SK-N-SH treated with all-trans-retinoic acid at 6 μM for 48 hours (cell line): Measurements from ENCODE around the gene STT3A.

Experiments used
- ATAC-seq: fragments of 200-7000 bp; cut with Tn5 transposase; 3 replicates; pipeline ENCODE4 v1.9.1; 2020; ENCODE audit warnings: mild to moderate bottlenecking, moderate library complexity
- ISL1 ChIP-seq: fragments of 250-450 bp; sonication (Bioruptor Pico); IDR thresholded peaks from 2 replicates; pipeline ENCODE4 v2.1.2; 2022; ENCODE audit warnings: mild to moderate bottlenecking, moderate library complexity
- OSR1 ChIP-seq: fragments of 250-450 bp; sonication (Bioruptor Pico); IDR thresholded peaks from 2 replicates; pipeline ENCODE4 v1.8.0; 2022; ENCODE audit warnings: moderate library complexity, mild to moderate bottlenecking, inconsistent platforms
- PPARA ChIP-seq: fragments of 250-450 bp; sonication (Bioruptor Pico); IDR thresholded peaks from 2 replicates; pipeline ENCODE4 v1.5.0; 2020; ENCODE audit warnings: mild to moderate bottlenecking, borderline replicate concordance
- RARB ChIP-seq: fragments of 250-450 bp; sonication (Bioruptor Pico); IDR thresholded peaks from 2 replicates; pipeline ENCODE4 v1.8.0; 2021; ENCODE audit warnings: mild to moderate bottlenecking, moderate library complexity
- SNAI2 ChIP-seq: fragments of 250-450 bp; sonication (Bioruptor Pico); IDR thresholded peaks from 2 replicates; pipeline ENCODE4 v1.5.0; 2020; ENCODE audit warnings: mild to moderate bottlenecking, moderate library complexity
- TCF4 ChIP-seq: fragments of 250-450 bp; sonication (Bioruptor Pico); IDR thresholded peaks from 2 replicates; pipeline ENCODE4 v1.8.0; 2021; ENCODE audit warnings: mild to moderate bottlenecking, moderate library complexity, borderline replicate concordance
- ZC3H10 ChIP-seq: fragments of 250-450 bp; sonication (Bioruptor Pico); IDR thresholded peaks from 2 replicates; pipeline ENCODE4 v1.5.1; 2021; ENCODE audit warnings: mild to moderate bottlenecking, moderate library complexity
- ZFP3 ChIP-seq: fragments of 250-450 bp; sonication (Bioruptor Pico); IDR thresholded peaks from 2 replicates; pipeline ENCODE4 v1.5.0; 2020; ENCODE audit warnings: mild to moderate bottlenecking, moderate library complexity
- ZFP30 ChIP-seq: fragments of 450-650 bp; formaldehyde crosslinking; IDR thresholded peaks from 2 replicates; pipeline ENCODE4 v1.5.0; 2022; ENCODE audit warnings: mild to moderate bottlenecking, moderate library complexity
- ZNF565 ChIP-seq: fragments of 450-650 bp; formaldehyde crosslinking; conservative IDR thresholded peaks from 2 replicates; pipeline ENCODE4 v1.5.0; 2020; ENCODE audit warnings: low read depth, mild to moderate bottlenecking, moderate library complexity
- TF ChIP-seq, protein P1 (sequence below): fragments of 250-450 bp; sonication (Bioruptor Pico); IDR thresholded peaks from 2 replicates; pipeline ENCODE4 v1.5.1; 2021; ENCODE audit warnings: mild to moderate bottlenecking, moderate library complexity
- TF ChIP-seq, protein P2 (sequence below): fragments of 250-450 bp; sonication (Bioruptor Pico); IDR thresholded peaks from 2 replicates; pipeline ENCODE4 v1.8.0; 2021; ENCODE audit warnings: low read depth, mild to moderate bottlenecking, moderate library complexity, borderline replicate concordance
- TF ChIP-seq, protein P3 (sequence below): fragments of 250-450 bp; sonication (Bioruptor Pico); IDR thresholded peaks from 2 replicates; pipeline ENCODE4 v1.5.0; 2020; ENCODE audit warnings: mild to moderate bottlenecking, moderate library complexity
- TF ChIP-seq, protein P4 (sequence below): fragments of 250-450 bp; sonication (Bioruptor Pico); IDR thresholded peaks from 2 replicates; pipeline ENCODE4 v1.8.0; 2020; ENCODE audit warnings: mild to moderate bottlenecking, moderate library complexity, borderline replicate concordance
- TF ChIP-seq, protein P5 (sequence below): fragments of 250-450 bp; sonication (Bioruptor Pico); IDR thresholded peaks from 2 replicates; pipeline ENCODE4 v1.5.1; 2020; ENCODE audit warnings: low read depth, mild to moderate bottlenecking, moderate library complexity

Gene STT3A

DNA sequence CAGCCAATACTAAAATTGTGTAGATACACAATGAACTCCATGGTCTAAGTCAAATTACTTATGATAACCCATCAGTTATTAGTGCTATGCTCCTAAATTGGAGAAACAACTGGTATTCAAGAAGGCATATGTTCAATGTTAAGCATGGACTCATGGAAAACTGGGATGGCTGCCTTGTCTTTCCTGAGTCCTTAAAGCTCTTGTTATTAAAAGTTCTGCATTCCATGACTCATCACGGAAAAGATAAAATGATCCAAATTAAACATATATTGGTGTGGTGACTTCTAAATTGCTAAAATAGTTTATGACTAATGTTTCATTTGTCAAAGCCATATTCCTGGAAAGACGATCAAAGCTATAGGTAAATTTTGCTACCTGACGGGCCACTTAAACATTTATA lies 32.8 kb upstream of the STT3A start:
- TF ChIP-seq ISL1 (peak; percentile 45), ZC3H10 (CRISPR knock-in tag) (no peak)
- ATAC-seq = no peak

DNA sequence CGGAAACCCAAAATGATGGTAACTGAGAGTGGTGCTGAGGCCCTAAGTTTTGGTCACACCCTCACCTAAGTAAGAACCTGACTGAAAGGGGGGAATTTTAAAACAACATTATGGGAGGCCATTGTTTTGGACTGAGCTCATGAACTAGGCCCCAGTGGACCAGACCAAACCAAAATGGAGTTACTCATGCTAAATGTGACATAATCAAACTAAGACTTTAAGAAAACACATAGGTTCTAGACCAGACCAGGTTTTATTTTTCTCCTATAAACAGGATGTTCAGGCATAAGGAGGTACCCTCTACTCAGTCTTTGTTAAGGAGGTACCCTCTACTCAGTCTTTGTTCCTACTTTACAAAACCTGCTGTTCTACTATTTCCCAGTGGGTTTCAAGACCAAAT lies 30.7 kb upstream of the STT3A start:
- ATAC-seq = no peak
- TF ChIP-seq, protein P1, sequence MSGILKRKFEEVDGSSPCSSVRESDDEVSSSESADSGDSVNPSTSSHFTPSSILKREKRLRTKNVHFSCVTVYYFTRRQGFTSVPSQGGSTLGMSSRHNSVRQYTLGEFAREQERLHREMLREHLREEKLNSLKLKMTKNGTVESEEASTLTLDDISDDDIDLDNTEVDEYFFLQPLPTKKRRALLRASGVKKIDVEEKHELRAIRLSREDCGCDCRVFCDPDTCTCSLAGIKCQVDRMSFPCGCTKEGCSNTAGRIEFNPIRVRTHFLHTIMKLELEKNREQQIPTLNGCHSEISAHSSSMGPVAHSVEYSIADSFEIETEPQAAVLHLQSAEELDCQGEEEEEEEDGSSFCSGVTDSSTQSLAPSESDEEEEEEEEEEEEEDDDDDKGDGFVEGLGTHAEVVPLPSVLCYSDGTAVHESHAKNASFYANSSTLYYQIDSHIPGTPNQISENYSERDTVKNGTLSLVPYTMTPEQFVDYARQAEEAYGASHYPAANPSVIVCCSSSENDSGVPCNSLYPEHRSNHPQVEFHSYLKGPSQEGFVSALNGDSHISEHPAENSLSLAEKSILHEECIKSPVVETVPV = no peak
- TF ChIP-seq SNAI2 (no peak), ISL1 (no peak), RARB (no peak), TCF4 (CRISPR knock-in tag) (no peak), ZFP30 (no peak)

DNA sequence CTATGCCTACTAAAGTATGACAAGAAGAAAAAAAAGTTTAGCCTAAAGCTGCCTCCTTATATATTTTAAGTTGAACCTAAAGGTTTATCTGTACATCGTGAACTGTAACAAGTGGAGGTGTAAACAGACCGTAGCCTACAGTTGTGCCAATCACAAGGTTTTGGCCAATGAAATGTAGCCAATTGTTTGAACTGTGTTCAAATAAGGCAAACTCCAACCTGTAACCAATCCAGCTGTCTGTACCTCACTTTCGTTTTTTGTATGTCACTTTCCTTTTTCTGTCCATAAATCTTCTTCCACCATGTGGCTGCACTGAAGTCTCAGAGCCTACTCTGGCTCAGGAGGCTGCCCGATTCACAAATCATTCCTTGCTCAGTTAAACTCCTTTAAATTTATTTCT lies 30.2 kb upstream of the STT3A start:
- ATAC-seq = no peak
- TF ChIP-seq ZFP30 = no peak
- no peak for TF ChIP-seq ZFP3 (CRISPR knock-in tag)
- TF ChIP-seq PPARA (CRISPR knock-in tag) = no peak
- TF ChIP-seq, protein P2, sequence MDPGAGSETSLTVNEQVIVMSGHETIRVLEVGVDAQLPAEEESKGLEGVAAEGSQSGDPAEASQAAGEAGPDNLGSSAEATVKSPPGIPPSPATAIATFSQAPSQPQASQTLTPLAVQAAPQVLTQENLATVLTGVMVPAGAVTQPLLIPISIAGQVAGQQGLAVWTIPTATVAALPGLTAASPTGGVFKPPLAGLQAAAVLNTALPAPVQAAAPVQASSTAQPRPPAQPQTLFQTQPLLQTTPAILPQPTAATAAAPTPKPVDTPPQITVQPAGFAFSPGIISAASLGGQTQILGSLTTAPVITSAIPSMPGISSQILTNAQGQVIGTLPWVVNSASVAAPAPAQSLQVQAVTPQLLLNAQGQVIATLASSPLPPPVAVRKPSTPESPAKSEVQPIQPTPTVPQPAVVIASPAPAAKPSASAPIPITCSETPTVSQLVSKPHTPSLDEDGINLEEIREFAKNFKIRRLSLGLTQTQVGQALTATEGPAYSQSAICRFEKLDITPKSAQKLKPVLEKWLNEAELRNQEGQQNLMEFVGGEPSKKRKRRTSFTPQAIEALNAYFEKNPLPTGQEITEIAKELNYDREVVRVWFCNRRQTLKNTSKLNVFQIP = no peak
- TF ChIP-seq, protein P3, sequence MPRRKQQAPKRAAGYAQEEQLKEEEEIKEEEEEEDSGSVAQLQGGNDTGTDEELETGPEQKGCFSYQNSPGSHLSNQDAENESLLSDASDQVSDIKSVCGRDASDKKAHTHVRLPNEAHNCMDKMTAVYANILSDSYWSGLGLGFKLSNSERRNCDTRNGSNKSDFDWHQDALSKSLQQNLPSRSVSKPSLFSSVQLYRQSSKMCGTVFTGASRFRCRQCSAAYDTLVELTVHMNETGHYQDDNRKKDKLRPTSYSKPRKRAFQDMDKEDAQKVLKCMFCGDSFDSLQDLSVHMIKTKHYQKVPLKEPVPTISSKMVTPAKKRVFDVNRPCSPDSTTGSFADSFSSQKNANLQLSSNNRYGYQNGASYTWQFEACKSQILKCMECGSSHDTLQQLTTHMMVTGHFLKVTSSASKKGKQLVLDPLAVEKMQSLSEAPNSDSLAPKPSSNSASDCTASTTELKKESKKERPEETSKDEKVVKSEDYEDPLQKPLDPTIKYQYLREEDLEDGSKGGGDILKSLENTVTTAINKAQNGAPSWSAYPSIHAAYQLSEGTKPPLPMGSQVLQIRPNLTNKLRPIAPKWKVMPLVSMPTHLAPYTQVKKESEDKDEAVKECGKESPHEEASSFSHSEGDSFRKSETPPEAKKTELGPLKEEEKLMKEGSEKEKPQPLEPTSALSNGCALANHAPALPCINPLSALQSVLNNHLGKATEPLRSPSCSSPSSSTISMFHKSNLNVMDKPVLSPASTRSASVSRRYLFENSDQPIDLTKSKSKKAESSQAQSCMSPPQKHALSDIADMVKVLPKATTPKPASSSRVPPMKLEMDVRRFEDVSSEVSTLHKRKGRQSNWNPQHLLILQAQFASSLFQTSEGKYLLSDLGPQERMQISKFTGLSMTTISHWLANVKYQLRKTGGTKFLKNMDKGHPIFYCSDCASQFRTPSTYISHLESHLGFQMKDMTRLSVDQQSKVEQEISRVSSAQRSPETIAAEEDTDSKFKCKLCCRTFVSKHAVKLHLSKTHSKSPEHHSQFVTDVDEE = no peak
- no peak for TF ChIP-seq OSR1 (CRISPR knock-in tag)
- TF ChIP-seq ZNF565 (CRISPR knock-in tag) = no peak

DNA sequence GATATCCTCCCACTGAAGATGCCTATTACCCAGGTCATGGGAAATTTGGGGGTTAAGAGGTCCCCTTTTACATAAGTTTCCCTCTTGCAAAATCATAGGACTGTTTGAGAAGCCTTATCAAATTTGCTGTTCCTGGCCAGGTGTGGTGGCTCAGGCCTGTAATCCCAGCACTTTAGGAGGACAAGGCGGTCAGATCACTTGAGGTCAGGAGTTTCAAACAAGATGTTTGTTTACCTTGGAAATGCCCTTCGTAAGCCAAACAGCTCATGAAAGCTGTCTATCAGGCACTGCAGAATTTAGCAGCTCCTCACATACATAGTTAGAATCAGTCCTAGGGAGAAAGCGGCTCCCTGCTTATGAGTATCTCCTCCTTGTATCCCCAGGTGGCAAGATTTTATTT lies 28.3 kb upstream of the STT3A start:
- TF ChIP-seq ZNF565 (CRISPR knock-in tag) = no peak
- TF ChIP-seq, protein P4, sequence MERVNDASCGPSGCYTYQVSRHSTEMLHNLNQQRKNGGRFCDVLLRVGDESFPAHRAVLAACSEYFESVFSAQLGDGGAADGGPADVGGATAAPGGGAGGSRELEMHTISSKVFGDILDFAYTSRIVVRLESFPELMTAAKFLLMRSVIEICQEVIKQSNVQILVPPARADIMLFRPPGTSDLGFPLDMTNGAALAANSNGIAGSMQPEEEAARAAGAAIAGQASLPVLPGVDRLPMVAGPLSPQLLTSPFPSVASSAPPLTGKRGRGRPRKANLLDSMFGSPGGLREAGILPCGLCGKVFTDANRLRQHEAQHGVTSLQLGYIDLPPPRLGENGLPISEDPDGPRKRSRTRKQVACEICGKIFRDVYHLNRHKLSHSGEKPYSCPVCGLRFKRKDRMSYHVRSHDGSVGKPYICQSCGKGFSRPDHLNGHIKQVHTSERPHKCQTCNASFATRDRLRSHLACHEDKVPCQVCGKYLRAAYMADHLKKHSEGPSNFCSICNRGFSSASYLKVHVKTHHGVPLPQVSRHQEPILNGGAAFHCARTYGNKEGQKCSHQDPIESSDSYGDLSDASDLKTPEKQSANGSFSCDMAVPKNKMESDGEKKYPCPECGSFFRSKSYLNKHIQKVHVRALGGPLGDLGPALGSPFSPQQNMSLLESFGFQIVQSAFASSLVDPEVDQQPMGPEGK (CRISPR knock-in tag) = no peak
- TF ChIP-seq, protein P5, sequence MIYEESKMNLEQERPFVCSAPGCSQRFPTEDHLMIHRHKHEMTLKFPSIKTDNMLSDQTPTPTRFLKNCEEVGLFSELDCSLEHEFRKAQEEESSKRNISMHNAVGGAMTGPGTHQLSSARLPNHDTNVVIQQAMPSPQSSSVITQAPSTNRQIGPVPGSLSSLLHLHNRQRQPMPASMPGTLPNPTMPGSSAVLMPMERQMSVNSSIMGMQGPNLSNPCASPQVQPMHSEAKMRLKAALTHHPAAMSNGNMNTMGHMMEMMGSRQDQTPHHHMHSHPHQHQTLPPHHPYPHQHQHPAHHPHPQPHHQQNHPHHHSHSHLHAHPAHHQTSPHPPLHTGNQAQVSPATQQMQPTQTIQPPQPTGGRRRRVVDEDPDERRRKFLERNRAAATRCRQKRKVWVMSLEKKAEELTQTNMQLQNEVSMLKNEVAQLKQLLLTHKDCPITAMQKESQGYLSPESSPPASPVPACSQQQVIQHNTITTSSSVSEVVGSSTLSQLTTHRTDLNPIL (CRISPR knock-in tag) = no peak
- no peak for TF ChIP-seq SNAI2
- TF ChIP-seq, protein P3 = no peak
- ATAC-seq = no peak
